PFSK-1 (cell line): Measurements from ENCODE around the gene FGF14.

Experiments
- FOXP2 ChIP-seq: optimal IDR thresholded peaks from 2 replicates; pipeline ENCODE3; 2011; ENCODE audit warnings: borderline replicate concordance, control low read depth, inconsistent platforms; ENCODE audit not compliant: insufficient read depth; ENCODE audit errors: extremely low read length, extremely low read depth
- POLR2AphosphoS5 ChIP-seq: IDR thresholded peaks from 2 replicates; pipeline ENCODE4 v1.6.1; 2012; ENCODE audit warnings: low read depth, mild to moderate bottlenecking, control low read depth, low read length, moderate library complexity
- SIN3A ChIP-seq: IDR thresholded peaks from 2 replicates; pipeline ENCODE4 v1.6.1; 2012; ENCODE audit warnings: mild to moderate bottlenecking, low read length, moderate library complexity, borderline replicate concordance; ENCODE audit not compliant: insufficient read depth
- TAF1 ChIP-seq: IDR thresholded peaks from 2 replicates; pipeline ENCODE4 v1.6.1; 2012; ENCODE audit warnings: low read length, control low read depth, borderline replicate concordance; ENCODE audit not compliant: insufficient read depth
- TF ChIP-seq, protein P1 (sequence below), 2 experiments: IDR thresholded peaks; 2 replicates each; pipeline versions ENCODE4 v1.6.1 to v1.8.0; 2011 to 2012; ENCODE audit warnings: low read depth in 2 of 2, low read length in 2 of 2, control low read depth in 1 of 2, inconsistent platforms in 1 of 2, mild to moderate bottlenecking in 1 of 2, moderate library complexity in 1 of 2; ENCODE audit not compliant: insufficient read depth in 1 of 2

The FGF14 gene

DNA sequence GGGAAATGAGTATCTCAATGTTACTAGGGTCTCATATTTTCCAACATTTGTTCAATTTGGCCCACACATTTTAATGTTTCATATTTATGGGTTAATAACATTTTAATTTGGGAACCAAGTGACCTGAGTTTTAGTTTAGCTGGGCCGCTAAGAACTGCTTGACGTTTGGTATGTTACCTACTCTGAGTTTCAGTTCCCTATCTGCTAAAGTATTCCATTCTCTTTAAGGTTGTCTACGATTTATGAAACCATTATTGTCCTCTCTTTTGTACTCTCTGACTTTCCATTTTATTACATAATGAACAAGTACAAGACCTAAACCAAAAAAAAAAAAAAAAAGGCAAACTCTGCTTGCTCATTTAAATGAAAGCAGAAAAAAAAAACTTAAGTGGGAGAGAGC, 89.9 kb downstream of the FGF14 start:
- no peak for TF ChIP-seq SIN3A
- TF ChIP-seq TAF1, result no peak
- TF ChIP-seq, protein P1, sequence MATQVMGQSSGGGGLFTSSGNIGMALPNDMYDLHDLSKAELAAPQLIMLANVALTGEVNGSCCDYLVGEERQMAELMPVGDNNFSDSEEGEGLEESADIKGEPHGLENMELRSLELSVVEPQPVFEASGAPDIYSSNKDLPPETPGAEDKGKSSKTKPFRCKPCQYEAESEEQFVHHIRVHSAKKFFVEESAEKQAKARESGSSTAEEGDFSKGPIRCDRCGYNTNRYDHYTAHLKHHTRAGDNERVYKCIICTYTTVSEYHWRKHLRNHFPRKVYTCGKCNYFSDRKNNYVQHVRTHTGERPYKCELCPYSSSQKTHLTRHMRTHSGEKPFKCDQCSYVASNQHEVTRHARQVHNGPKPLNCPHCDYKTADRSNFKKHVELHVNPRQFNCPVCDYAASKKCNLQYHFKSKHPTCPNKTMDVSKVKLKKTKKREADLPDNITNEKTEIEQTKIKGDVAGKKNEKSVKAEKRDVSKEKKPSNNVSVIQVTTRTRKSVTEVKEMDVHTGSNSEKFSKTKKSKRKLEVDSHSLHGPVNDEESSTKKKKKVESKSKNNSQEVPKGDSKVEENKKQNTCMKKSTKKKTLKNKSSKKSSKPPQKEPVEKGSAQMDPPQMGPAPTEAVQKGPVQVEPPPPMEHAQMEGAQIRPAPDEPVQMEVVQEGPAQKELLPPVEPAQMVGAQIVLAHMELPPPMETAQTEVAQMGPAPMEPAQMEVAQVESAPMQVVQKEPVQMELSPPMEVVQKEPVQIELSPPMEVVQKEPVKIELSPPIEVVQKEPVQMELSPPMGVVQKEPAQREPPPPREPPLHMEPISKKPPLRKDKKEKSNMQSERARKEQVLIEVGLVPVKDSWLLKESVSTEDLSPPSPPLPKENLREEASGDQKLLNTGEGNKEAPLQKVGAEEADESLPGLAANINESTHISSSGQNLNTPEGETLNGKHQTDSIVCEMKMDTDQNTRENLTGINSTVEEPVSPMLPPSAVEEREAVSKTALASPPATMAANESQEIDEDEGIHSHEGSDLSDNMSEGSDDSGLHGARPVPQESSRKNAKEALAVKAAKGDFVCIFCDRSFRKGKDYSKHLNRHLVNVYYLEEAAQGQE (IDR thresholded peaks at IDR 0.05; ENCODE audit: insufficient read depth in 1 of 2, low read depth in 2 of 2, low read length in 2 of 2), result no peak
- no peak for TF ChIP-seq FOXP2
- no peak for TF ChIP-seq POLR2AphosphoS5

DNA sequence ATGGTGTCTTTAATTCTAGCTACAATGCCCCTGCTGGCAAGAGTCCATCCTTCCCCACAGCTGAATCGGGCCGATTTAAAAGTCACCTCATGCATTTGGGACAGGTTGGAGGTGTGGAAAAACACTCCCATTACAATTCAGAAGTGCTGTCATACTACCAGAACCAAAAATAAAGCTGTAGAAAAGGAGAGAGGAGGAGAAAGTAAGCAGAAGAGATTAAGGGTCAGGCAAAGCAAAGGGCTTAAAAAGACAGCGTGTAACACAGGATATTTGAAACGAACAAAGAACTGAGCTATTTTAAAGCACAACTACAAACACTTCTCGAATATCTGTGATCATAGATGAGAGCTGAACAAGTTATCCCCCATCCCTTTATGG, 90.4 kb downstream of the FGF14 start:
- no peak for TF ChIP-seq SIN3A
- no peak for TF ChIP-seq TAF1
- TF ChIP-seq, protein P1 (IDR thresholded peaks at IDR 0.05; ENCODE audit: insufficient read depth in 1 of 2, low read depth in 2 of 2, low read length in 2 of 2), result no peak
- TF ChIP-seq FOXP2, result no peak
- TF ChIP-seq POLR2AphosphoS5, result no peak

- TF ChIP-seq SIN3A (no peak), TAF1 (no peak), FOXP2 (no peak), POLR2AphosphoS5 (no peak)
- TF ChIP-seq, protein P1 (IDR thresholded peaks at IDR 0.05; ENCODE audit: insufficient read depth in 1 of 2, low read depth in 2 of 2, low read length in 2 of 2), result no peak
These were observed 91.0 kb downstream of the FGF14 start for GRCh38 chr13:102310691-102311418.

DNA sequence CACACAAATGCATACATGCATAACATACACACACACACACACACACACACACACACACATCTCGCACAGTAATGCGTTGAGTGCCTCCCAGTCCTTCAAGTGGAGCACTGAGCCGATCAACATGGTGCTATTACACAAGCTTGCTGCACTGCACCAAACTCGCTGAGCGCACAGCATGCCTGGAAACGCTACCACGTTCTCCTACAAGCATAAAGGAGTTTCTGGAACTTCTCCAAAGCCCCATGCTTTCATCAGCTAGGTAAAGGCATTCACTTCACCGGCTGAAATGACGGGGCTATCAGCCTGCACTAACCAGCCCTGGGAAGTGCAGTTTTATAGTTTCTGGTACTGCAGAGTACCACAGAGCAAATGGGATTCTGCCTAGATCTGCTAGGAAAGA, 92.7 kb downstream of the FGF14 start:
- TF ChIP-seq TAF1, result no peak

- TF ChIP-seq SIN3A, result no peak
- TF ChIP-seq TAF1, result no peak
- TF ChIP-seq FOXP2, result no peak
- no peak for TF ChIP-seq POLR2AphosphoS5
- TF ChIP-seq, protein P1 (IDR thresholded peaks at IDR 0.05; ENCODE audit: insufficient read depth in 1 of 2, low read depth in 2 of 2, low read length in 2 of 2), result no peak
These were observed 99.3 kb downstream of the FGF14 start for GRCh38 chr13:102302534-102302933.
